GM12891 (cell line): Measurements from ENCODE around the gene WDR81.
A peak's percentile ranks its signal among the peaks of the same experiment; 100 is the strongest.

Experiments used
- POLR2A ChIP-seq: IDR thresholded peaks from 2 replicates; pipeline ENCODE4 v1.6.1; 2011; ENCODE audit warnings: low read depth, low read length, control low read depth
- POLR2AphosphoS5 ChIP-seq: IDR thresholded peaks from 2 replicates; pipeline ENCODE4 v1.6.1; 2011; ENCODE audit warnings: low read depth, low read length, control low read depth
- TAF1 ChIP-seq: IDR thresholded peaks from 2 replicates; pipeline ENCODE4 v1.6.1; 2011; ENCODE audit warnings: low read depth, low read length, control low read depth

DNA sequence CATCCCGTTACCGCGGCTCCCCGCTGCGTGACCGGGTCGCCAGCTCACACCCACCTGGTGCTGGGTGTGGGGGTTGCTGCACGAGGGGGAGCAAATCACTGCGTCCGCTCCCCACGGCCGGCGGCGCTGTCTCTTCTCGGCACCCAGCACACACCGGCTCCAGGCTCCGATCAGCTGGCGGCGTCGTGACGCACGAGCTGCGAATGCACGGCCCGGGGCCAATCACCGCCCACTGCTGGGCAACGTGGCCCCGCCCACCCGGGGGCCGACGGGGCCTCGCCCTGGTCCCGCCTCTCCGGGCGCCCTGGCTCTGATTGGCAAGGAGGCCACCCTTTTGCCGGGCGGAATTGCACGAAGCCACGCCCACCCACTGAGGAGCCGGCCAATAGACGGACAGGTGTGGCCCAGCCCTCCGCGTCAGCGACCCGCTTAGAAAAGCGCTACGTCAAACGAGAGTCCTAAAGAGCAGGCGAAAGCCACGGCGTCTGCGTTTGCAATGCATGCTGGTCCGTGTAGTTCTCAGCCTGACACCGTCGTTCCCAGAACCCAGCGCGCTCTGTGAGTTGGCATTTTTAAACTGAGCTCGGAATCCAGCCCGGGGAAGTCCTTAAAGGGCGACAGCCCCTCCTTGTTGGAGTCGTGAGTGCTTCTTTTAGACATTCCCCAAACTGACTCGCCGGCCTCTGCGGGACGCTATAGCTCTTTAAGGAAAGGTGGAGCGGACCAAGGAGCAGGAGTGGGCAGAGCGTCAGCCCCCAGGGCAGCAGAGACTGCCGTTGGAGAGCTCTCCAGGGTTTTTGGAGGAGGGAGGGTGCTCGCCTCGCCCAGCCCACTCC is 8.2 kb upstream of the WDR81 start:
- TF ChIP-seq TAF1 (peak; percentile 94), POLR2A (peak; percentile 94), POLR2AphosphoS5 (peak; percentile 97)
